HG02852 (cell line): ENCODE measurements around the gene ADGRV1.
"Not testable (repeated sequence)": the region's sequence is repeated elsewhere in the genome, so short reads cannot be mapped to it uniquely, and the experiment has no call there.

Experiments
- ATAC-seq: cut with Tn5 transposase; IDR thresholded peaks from one replicate; pipeline ENCODE4 v1.9.1; 2021; ENCODE audit warnings: mild to moderate bottlenecking, moderate library complexity; ENCODE audit not compliant: unreplicated experiment

Gene ADGRV1

DNA sequence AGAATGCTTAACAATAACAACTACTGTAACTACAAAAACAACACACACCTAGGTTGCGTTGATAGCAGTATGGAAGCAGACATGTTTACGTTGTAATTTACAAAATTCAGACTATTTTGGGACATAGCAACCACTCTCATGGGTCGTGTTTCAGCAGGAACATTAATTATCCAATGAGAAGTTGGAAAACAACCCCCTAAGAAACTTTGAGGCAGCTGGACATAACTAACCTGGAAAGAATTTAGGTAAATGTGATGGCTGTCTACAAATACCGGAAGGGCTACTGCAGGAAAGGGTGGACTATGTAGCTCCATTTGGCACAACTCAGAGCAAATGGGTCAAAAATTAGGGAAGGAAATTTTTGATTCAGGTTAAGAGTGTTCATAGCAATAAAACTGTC is 409.3 kb downstream of the ADGRV1 start:
- ATAC-seq, result no peak

DNA sequence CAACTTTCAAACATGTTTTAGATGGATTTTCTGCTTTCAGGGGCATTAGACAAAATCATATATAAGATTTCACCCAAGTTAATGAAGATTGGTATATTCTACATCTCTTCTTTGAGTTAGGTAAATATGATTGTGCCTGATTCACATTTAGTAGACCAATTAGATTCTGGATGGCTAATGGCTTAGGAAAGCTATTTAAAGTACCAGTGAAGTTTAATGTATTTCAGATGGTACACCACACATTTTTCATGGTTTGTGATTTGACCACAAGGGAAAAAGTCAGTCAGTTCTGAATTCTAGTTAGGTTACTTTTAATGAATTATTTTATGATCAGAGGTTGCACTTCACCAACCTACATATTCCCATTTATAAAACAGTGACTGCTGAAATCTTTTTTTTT is 409.7 kb downstream of the ADGRV1 start:
- ATAC-seq, result no peak

- not testable (repeated sequence) for ATAC-seq
These were observed 411.3 kb downstream of the ADGRV1 start for GRCh38 chr5:90969945-90970344.

DNA sequence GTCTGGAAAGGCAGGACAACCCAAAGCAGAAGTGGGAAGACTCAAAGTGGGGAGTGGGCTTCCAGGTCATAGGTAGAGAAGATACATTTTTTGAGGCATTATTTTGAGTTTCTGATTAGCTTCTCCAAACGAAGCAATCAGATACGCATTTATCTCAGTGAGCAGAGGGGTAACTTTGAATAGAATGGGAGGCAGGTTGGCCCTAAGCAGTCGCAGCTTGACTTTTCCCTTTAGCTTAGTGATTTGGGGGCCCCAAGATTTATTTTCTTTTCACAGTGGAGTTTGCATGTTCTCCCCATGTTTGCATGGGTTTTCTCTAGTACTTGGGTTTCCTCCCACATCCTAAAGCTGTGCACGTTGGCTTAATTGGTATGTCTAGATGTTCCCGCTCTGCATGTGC is 422.6 kb downstream of the ADGRV1 start:
- no peak for ATAC-seq

GRCh38 chr5:90981821-90982220 is 423.2 kb downstream of the ADGRV1 start:
- no peak for ATAC-seq

DNA sequence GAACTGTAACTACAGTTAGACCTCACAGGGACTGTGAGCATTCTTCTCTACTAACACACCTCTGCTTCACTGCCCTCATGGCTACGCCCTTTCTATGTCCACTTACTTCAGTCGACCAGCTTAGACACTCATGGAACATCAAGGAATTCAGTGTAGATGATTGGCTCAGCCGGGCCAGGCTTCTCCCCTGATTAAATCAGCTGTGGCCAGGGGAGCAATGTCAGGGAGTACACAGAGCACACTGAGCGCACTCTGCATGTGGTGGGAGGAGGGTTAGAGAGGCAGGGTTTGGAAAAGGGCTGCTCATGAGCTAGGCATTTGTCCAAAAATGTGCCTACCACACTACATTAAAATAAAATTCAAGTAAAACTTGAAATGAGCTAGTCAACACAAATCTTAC is 424.0 kb downstream of the ADGRV1 start:
- ATAC-seq, result no peak

GRCh38 chr5:90983148-90983547 is 424.6 kb downstream of the ADGRV1 start:
- no peak for ATAC-seq

DNA sequence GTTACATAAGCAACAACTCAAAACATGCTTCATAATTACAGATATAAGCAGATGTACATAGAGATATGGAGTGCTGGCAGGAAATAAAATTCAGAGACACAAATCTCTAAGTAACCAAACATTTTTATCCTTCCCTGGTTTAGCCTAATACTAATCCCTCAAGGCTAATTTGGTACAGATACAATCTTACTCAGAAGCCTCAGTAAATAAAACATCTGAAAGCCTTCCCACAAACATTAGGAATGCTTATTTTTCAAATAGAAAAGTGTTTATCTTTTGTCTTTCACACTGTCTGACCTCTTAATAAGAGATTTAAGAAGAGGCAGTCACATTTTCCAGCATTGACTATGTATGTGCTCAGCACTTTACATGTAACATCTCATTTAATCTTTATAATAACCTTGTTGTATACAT is 425.1 kb downstream of the ADGRV1 start:
- no peak for ATAC-seq

DNA sequence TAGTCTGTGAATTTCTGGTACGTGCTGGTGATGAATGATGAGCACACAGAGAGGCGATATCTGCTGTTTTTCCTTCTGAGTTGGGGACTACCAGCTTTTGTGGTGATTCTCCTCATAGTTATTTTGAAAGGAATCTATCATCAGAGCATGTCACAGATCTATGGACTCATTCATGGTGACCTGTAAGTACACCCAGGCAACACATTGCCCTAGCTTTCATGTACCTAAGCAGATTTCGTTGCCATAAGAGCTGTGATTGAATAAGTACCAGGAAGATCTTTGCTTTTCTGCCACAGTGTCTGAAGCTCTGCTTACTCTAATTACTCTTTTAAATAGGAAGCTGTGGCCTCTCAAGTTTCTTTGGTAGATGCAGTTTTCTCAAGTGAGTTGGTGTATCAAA is 426.7 kb downstream of the ADGRV1 start:
- ATAC-seq, result no peak

DNA sequence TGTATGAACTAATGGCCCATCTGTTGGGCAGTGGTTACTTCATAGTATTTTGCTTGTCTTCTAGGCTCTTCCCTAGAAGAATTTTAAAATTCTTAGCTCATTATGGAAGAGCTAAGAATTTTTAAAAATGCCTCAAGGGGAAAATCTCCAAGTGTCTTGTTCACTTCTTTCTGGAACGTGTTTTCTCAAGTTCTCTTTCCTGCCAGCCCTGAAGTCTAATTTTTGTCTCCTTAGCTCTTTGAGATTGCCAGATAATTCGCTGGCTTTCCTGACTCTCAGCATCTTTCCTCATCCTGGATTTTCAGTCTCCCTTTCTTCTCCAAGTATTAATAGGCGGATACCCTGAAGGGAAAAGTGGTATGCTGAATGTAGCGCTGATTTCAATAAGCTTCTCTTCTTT is 429.1 kb downstream of the ADGRV1 start:
- ATAC-seq, result no peak

DNA sequence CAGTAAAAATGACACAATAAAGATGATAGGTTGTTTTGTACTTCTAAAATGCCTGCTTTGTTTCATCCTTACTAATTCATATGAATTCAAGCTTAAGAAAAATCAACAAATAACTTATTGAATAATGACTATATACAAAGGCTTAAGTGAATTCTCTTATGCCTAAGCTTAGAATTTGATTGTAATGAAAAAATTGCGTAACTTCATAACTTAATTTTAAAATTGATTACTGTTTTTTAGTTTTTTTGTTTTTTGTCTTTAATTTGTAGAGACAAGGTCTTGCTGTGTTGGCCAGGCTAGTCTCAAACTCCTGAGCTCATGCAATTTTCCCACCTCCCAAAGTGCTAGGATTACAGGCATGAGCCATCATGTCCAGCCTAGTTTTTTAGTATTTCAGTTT is 432.6 kb downstream of the ADGRV1 start:
- no peak for ATAC-seq

DNA sequence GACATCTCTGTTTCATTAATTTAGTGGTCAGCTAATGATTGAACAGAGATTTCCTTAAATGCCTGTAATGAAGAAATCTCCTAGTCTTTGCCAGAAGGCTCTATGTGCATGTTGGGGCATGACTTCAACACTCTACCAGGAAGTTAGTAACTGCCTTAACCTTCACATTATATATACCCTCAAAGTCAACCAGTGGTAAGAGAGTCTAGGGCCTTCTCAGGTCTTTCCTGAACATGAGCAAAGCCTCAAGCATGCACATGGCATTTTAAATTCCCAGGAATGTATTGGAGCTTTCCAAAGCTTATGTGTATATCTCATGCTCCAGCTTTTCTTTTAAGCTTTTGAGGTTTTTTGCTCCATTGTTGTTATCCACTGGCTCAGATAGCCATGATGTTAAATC is 436.2 kb downstream of the ADGRV1 start:
- no peak for ATAC-seq

DNA sequence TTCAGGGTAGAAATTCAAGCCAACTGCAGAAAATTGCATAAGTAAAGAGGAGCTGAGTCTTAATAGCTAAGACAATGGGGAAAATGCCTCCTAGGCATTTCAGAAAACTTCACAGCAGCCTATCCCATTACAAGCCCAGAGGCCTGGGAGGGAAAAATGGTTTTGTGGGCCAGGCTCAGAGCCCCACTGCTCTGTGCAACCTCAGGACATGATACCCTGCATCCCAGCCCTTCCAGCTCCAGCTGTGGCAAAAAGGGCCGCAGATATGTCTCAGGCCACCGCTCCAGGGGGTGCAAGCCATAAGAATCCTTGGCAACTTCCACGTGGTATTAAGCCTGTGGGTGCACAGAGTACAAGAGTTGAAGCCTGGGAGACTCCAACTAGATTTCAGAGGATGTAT is 437.5 kb downstream of the ADGRV1 start:
- ATAC-seq, result no peak

DNA sequence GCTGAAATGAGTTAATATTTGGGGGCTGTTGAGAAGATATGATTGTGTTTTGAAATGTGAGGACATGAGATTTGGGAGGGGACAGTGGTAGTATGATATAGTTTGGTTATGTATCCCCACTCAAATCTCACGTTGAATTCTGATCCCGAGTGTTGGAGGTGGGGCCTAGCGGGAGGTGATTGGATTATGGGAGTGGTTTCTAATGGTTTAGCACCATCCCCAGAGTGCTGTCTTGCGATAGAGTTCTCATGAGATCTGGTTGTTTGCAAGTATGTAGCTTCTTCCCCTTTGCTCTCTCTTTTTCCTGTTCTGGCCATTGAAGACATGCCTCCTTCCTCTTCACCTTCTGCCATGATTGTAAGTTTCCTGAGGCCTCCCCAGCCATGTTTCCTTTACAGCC is 438.5 kb downstream of the ADGRV1 start:
- no peak for ATAC-seq

GRCh38 chr5:91000743-91001142 is 442.1 kb downstream of the ADGRV1 start:
- ATAC-seq, result no peak

DNA sequence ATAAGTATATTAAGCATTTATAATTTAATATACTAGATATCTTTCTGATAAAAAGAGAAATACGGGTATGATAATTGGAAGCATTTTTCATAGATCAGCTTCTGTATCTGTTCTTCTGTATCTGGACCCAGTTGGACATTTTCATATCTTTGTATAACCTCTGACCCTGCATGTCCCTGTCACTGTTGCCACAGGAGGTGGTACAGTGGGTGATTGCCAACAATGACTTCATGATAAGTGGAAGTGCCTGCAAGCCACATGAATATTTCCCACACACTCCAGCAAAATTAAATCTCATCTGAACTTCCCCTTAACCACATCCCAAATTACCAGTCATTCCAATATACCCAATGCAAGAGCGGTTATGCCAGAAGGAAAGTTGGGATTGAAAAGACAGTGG is 448.1 kb downstream of the ADGRV1 start:
- ATAC-seq, result no peak

GRCh38 chr5:91007251-91007650 is 448.7 kb downstream of the ADGRV1 start:
- ATAC-seq, result no peak

- ATAC-seq, result no peak
These were observed 449.3 kb downstream of the ADGRV1 start for GRCh38 chr5:91007780-91008402.

DNA sequence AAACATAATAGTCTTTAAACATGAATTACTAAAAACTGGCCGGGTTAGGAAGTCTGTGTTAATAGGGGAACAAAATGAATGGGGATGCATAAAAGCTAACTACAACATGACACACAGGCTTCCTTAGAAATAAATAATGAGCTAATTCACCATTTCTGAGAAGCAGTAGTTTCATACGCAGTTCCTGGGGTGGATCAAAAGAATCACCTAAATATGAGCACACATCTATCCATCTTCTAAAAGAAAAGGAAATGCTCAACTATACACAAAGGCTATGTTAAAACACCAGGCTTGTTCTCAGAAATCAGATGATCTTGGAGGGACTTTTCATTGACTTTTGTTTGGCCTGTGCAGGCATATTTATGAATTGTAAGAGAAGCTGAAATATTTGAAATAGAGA is 451.5 kb downstream of the ADGRV1 start:
- ATAC-seq, result no peak

- no peak for ATAC-seq
These were observed 452.4 kb downstream of the ADGRV1 start for GRCh38 chr5:91011029-91011428.

GRCh38 chr5:91012867-91013266 is 454.3 kb downstream of the ADGRV1 start:
- not testable (repeated sequence) for ATAC-seq

GRCh38 chr5:91016322-91016721 is 457.7 kb downstream of the ADGRV1 start:
- ATAC-seq, result no peak

DNA sequence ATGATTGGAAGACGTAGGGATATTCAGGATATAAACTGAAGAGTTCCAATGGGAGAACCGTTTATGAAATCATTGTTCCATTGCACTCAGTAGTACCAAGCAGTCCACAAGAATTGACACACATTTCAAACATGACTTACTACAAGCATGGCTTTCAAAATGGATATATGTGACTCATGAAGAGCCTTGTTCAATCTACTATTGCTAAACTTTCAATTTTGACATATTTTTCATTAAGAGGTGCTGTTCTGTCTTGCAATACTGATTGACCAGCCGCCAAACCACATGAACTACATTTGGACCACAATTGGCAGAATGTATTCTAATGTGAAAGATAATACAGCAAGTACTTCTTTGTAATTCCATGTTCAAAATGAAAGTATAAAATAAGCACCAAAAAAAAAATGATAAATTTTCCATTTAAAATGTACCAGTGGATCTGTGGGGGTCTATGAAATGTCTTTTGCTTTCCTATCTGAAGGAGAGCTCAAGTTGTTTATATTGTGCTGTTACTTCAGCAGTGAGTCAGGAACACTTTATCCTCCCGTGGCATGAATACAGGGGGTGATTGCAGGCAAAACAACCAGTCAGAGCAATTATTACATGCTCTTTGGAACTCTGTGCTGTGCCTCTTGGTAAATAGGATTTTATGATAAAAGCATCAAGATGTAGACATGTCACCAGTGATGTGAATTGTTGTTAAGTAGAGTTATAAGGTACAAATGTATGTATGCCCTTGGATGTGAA is 458.5 kb downstream of the ADGRV1 start:
- ATAC-seq, result no peak
